OCI-LY7 (cell line): Measurements from ENCODE around the gene FRMPD1. TPM values are rescaled to one million over a fixed set of nuclear protein-coding genes. Genes with fewer than 3 reads are reported as not detected.

Experiments used
- BruUV-seq: library from RNA; stranded (reverse); fragments of 400-500 nt; replicated peaks from 2 replicates; lab custom pipeline; 2021; lab: Mats Ljungman, UMichigan
- CTCF ChIA-PET: fragments of 300-600 bp; sonication (Branson Sonifier 250); formaldehyde crosslinking; loops from one replicate; lab custom pipeline; 2022; ENCODE audit warnings: antibody characterized with exemption; ENCODE audit not compliant: unreplicated experiment; lab: Charles Lee
- POLR2A ChIA-PET: fragments of 300-600 bp; sonication (Branson Sonifier 250); formaldehyde crosslinking; loops from one replicate; lab custom pipeline; 2022; ENCODE audit warnings: antibody characterized with exemption; lab: Charles Lee
- DNase-seq: peaks from one replicate; pipeline ENCODE4 v3.0.0-alpha.2; 2015; ENCODE audit warnings: low spot score
- H2AFZ ChIP-seq: fragments of 200-600 bp; sonication (generic), shearing (Covaris generic); 2 replicates; pipeline ENCODE4 v1.6.1; 2014; ENCODE audit warnings: mild to moderate bottlenecking, antibody characterized with exemption, low read length, moderate library complexity
- H3K27ac ChIP-seq: fragments of 200-600 bp; sonication (generic); 2 replicates; pipeline ENCODE4 v1.5.1; 2014; ENCODE audit warnings: mixed run types, low read depth, mild to moderate bottlenecking, moderate library complexity, low read length, inconsistent platforms; ENCODE audit not compliant: poor library complexity, severe bottlenecking
- H3K36me3 ChIP-seq: fragments of 200-600 bp; sonication (generic); 2 replicates; pipeline ENCODE4 v1.6.1; 2014; ENCODE audit warnings: mild to moderate bottlenecking, antibody characterized with exemption, low read length, moderate library complexity, mixed read lengths; ENCODE audit not compliant: insufficient read depth
- H3K4me1 ChIP-seq: fragments of 200-600 bp; sonication (generic); 2 replicates; pipeline ENCODE4 v1.5.1; 2014; ENCODE audit warnings: mild to moderate bottlenecking, low read length; ENCODE audit not compliant: insufficient read depth, poor library complexity, severe bottlenecking
- H3K4me2 ChIP-seq: fragments of 200-600 bp; sonication (generic); 2 replicates; pipeline ENCODE4 v1.6.1; 2014; ENCODE audit warnings: mild to moderate bottlenecking, low read length
- H3K4me3 ChIP-seq: fragments of 200-600 bp; sonication (generic); 2 replicates; pipeline ENCODE4 v1.5.1; 2014; ENCODE audit warnings: mild to moderate bottlenecking, low read depth, low read length; ENCODE audit not compliant: poor library complexity, severe bottlenecking
- H3K79me2 ChIP-seq: fragments of 200-600 bp; sonication (generic); 2 replicates; pipeline ENCODE4 v1.6.1; 2016; ENCODE audit warnings: low read depth, mild to moderate bottlenecking, low read length, moderate library complexity, mixed read lengths; ENCODE audit not compliant: insufficient read depth
- H3K9me2 ChIP-seq: fragments of 200-600 bp; sonication (generic); 2 replicates; pipeline ENCODE4 v1.6.1; 2016; ENCODE audit warnings: mild to moderate bottlenecking, low read length, mixed read lengths; ENCODE audit not compliant: insufficient read depth
- H3K9me3 ChIP-seq: fragments of 200-600 bp; sonication (generic); 2 replicates; pipeline ENCODE4 v1.6.1; 2014; ENCODE audit warnings: mild to moderate bottlenecking, mixed run types, low read length, mixed read lengths
- H4K20me1 ChIP-seq: fragments of 200-600 bp; sonication (generic); 2 replicates; pipeline ENCODE4 v1.6.1; 2014; ENCODE audit warnings: mild to moderate bottlenecking, antibody characterized with exemption, low read length, moderate library complexity, mixed read lengths; ENCODE audit not compliant: insufficient read depth
- CTCF ChIP-seq: fragments of 200-600 bp; sonication (generic); conservative IDR thresholded peaks from 2 replicates; pipeline ENCODE4 v1.5.1; 2014; ENCODE audit warnings: mild to moderate bottlenecking, antibody characterized with exemption, low read length, moderate library complexity, mixed read lengths
- EZH2phosphoT487 ChIP-seq: fragments of 200-600 bp; sonication (generic); IDR thresholded peaks from 2 replicates; pipeline ENCODE4 v1.6.1; 2018; ENCODE audit warnings: low read depth, borderline replicate concordance, mild to moderate bottlenecking, mixed run types, antibody characterized with exemption, low read length, moderate library complexity, mixed read lengths
- intact Hi-C: fragments of 100-400 bp; cut with micrococcal nuclease; formaldehyde crosslinking; loops from one replicate; pipeline ENCODE4 v1.10.0; 2022; ENCODE audit not compliant: unreplicated experiment
- total RNA-seq, 2 experiments: library from RNA; depleted of rRNA in 1 of 2; stranded (reverse); fragments of >200 nt in 1 of 2; shearing (Covaris generic) in 1 of 2; gene quantifications; 2 replicates each; pipeline ENCODE4 v1.2.3, GENCODE V29; 2014 to 2022

Gene FRMPD1
- total RNA-seq, 2 experiments from 2014 or later = not detected

DNA sequence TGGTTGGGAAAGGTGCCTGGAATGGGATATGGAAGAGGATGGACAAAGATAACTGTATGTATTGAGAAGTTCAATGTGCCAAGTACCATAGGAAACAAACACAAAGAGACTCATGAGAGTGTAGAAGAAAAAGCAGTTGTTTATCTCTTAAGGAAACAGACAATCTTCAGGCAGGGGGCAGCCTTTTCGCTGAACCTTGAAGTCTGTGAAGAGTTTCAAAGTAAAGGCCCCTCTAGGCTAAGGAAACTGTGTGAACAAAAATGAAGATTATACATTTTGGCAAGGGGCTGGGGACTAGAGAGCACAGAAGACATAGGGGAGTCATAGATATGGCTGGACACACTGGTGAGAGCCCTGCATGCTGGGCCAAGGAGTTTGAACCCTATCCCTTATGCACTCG, 27.5 kb upstream of the FRMPD1 start:
- peaks cover 6% of the 10 kb centered on the region for H3K4me1 ChIP-seq
- no peaks in the 10 kb centered on the region for H4K20me1 ChIP-seq
- no TSS peak for BruUV-seq
- H3K4me3 ChIP-seq = no peak overlapping the region
- ChIA-PET CTCF (no interaction called here), POLR2A (no interaction called here)
- no peaks in the 10 kb centered on the region for H3K9me2 ChIP-seq
- DNase-seq = no peak
- no peak overlapping the region for H2AFZ ChIP-seq
- intact Hi-C loops = no loop called here
- H3K9me3 ChIP-seq = no peaks in the 10 kb centered on the region
- no peaks in the 10 kb centered on the region for H3K36me3 ChIP-seq
- TF ChIP-seq EZH2phosphoT487 (no peak), CTCF (0 out of 2 replicates have a peak, but pooled peaks have one; percentile 10)
- H3K27ac ChIP-seq = no peak overlapping the region
- H3K79me2 ChIP-seq = no peaks in the 10 kb centered on the region
- H3K4me2 ChIP-seq = no peak overlapping the region

- Histone ChIP-seq H4K20me1 (no peaks in the 10 kb centered on the region), H2AFZ (no peak overlapping the region), H3K79me2 (no peaks in the 10 kb centered on the region), H3K4me3 (no peak overlapping the region), H3K4me2 (no peak overlapping the region), H3K27ac (no peak overlapping the region), H3K9me3 (no peaks in the 10 kb centered on the region), H3K9me2 (no peaks in the 10 kb centered on the region), H3K4me1 (peaks cover 6% of the 10 kb centered on the region), H3K36me3 (no peaks in the 10 kb centered on the region)
- ChIA-PET CTCF (no interaction called here), POLR2A (interaction anchor here (0.9 to 2.2 kb wide), 2 partner anchors 9 to 32 kb away, joined by 3 to 7 read pairs; partner anchors contain the start of gene TOMM5)
- no peak for DNase-seq
- no TSS peak for BruUV-seq
- intact Hi-C loops = no loop called here
- no peak for TF ChIP-seq EZH2phosphoT487
- no peak for TF ChIP-seq CTCF
These were observed 26.7 kb upstream of the FRMPD1 start for GRCh38 chr9:37624073-37624472.

DNA sequence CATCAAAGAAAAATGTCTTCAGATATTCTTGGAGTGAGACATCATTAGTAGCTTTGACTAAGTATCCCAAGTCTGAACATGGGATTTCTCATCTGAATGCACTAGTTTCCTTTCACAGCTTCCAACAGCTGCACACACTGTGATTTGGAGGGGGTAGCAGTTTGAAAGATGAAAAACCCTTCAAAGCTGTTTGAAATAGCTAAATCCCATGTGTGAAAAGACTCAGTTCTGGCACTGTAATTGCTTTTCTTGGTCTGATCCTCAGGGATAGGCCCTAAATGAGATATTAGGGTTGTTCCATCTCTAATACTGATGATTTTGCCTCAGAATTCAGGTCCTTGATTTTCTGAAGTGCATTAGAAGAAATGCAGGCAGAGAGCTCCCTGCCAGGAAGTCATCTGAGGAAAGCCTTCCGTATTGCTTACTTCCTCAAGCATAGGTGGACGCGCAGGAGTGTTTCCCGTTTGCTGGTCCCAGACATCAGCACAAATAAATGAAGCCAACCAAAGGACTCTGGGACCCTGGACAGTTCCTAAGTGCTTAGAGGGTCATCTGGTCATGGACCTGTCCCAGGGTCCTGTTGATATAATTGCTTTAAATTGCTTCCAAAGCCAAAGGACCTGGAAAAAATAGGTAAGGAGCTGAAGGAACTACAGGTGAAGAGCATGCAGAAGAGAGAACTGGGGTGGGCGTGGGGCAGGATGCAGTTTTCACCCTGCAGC, 25.6 kb upstream of the FRMPD1 start:
- DNase-seq = no peak
- ChIA-PET POLR2A (interaction anchor here (2.2 kb wide), 1 partner anchor 10 kb away, joined by 7 read pairs; no protein-coding TSS in a partner anchor), CTCF (no interaction called here)
- Histone ChIP-seq H3K4me3 (no peak overlapping the region), H4K20me1 (no peaks in the 10 kb centered on the region), H3K79me2 (no peaks in the 10 kb centered on the region), H3K27ac (no peak overlapping the region), H2AFZ (no peak overlapping the region), H3K9me2 (no peaks in the 10 kb centered on the region), H3K4me1 (peaks cover 6% of the 10 kb centered on the region), H3K4me2 (no peak overlapping the region), H3K9me3 (no peaks in the 10 kb centered on the region), H3K36me3 (no peaks in the 10 kb centered on the region)
- no TSS peak for BruUV-seq
- intact Hi-C loops = no loop called here
- TF ChIP-seq EZH2phosphoT487 (no peak), CTCF (no peak)
